Endothelial cell of umbilical vein (primary cell): ENCODE results near the gene BMP8B.
"Not testable (repeated sequence)": the region's sequence is repeated elsewhere in the genome, so short reads cannot be mapped to it uniquely, and the experiment has no call there.

ENCODE experiments used
- EZH2 ChIP-seq: IDR thresholded peaks from 2 replicates; pipeline ENCODE4 v1.6.1; 2012; ENCODE audit warnings: borderline replicate concordance, low read depth, mild to moderate bottlenecking, moderate library complexity, low read length, inconsistent platforms; ENCODE audit not compliant: severe bottlenecking
- FOS ChIP-seq: IDR thresholded peaks from 2 replicates; pipeline ENCODE4 v1.6.1; 2011; ENCODE audit warnings: mild to moderate bottlenecking, low read length, moderate library complexity, borderline replicate concordance; ENCODE audit not compliant: insufficient read depth
- GATA2 ChIP-seq: IDR thresholded peaks from 2 replicates; pipeline ENCODE4 v1.7.0; 2011; ENCODE audit warnings: low read depth, mild to moderate bottlenecking, moderate library complexity, mixed read lengths, low read length; ENCODE audit not compliant: insufficient read length, insufficient read depth
- JUN ChIP-seq: IDR thresholded peaks from 2 replicates; pipeline ENCODE4 v1.6.1; 2011; ENCODE audit warnings: borderline replicate concordance, low read depth; ENCODE audit not compliant: insufficient read length, insufficient read depth
- MYC ChIP-seq: IDR thresholded peaks from one replicate; pipeline ENCODE4 v1.6.1; 2011; ENCODE audit warnings: mild to moderate bottlenecking, low read depth, low read length
- POLR2A ChIP-seq: IDR thresholded peaks from 2 replicates; pipeline ENCODE4 v1.6.1; 2012; ENCODE audit warnings: low read depth, mild to moderate bottlenecking, control low read depth, low read length
- POLR2AphosphoS5 ChIP-seq: IDR thresholded peaks from 2 replicates; pipeline ENCODE4 v1.6.1; 2012; ENCODE audit warnings: low read depth, mild to moderate bottlenecking, control low read depth, low read length, moderate library complexity; ENCODE audit not compliant: insufficient read depth
- TF ChIP-seq, protein P1 (sequence below), 2 donors: IDR thresholded peaks; 1 replicate in 1 of 2; 2 replicates in 1 of 2; pipeline ENCODE4 v1.5.1; 2011; ENCODE audit warnings: low read length in 2 of 2, mild to moderate bottlenecking in 2 of 2, moderate library complexity in 2 of 2, control low read depth in 1 of 2, inconsistent platforms in 1 of 2, low read depth in 1 of 2; ENCODE audit not compliant: insufficient read depth in 1 of 2; ENCODE audit errors: extremely low read depth in 1 of 2
- TF ChIP-seq, protein P2 (sequence below): IDR thresholded peaks from 2 replicates; pipeline ENCODE4 v1.6.1; 2011; ENCODE audit not compliant: insufficient read depth, insufficient read length

DNA sequence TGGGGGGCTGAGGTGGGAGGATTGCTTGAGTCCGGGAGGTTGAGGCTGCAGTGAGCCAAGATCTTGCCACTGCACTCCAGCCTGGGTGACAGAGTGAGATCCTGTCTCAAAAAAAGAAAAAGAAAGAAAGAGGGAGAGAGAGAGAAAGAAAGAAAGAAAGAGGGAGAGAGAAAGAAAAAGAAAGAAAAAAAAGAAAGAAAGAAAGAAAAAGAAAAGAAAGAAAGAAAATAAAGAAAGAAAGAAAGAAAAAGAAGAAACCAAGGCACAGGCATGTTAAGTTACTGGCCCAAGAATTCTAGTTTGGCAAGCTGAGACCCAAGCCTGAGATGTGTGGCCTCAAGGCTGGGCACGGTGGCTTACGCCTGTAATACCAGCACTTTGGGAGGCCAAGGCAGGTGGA is 34.8 kb upstream of the BMP8B start:
- TF ChIP-seq, protein P1, sequence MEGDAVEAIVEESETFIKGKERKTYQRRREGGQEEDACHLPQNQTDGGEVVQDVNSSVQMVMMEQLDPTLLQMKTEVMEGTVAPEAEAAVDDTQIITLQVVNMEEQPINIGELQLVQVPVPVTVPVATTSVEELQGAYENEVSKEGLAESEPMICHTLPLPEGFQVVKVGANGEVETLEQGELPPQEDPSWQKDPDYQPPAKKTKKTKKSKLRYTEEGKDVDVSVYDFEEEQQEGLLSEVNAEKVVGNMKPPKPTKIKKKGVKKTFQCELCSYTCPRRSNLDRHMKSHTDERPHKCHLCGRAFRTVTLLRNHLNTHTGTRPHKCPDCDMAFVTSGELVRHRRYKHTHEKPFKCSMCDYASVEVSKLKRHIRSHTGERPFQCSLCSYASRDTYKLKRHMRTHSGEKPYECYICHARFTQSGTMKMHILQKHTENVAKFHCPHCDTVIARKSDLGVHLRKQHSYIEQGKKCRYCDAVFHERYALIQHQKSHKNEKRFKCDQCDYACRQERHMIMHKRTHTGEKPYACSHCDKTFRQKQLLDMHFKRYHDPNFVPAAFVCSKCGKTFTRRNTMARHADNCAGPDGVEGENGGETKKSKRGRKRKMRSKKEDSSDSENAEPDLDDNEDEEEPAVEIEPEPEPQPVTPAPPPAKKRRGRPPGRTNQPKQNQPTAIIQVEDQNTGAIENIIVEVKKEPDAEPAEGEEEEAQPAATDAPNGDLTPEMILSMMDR (IDR thresholded peaks at IDR 0.05; ENCODE audit: extremely low read depth in 1 of 2, insufficient read depth in 1 of 2, low read depth in 1 of 2, low read length in 2 of 2), result not testable (repeated sequence)
- TF ChIP-seq EZH2, FOS, POLR2A, MYC, POLR2AphosphoS5, GATA2, JUN: not testable (repeated sequence)
- TF ChIP-seq, protein P2, sequence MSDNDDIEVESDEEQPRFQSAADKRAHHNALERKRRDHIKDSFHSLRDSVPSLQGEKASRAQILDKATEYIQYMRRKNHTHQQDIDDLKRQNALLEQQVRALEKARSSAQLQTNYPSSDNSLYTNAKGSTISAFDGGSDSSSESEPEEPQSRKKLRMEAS, result not testable (repeated sequence)
